Suppressor macrophage treated with lipopolysaccharide for 4 hours (primary cell): ENCODE measurements around the gene FOXI1.
A peak's percentile ranks its signal among the peaks of the same experiment; 100 is the strongest.

Experiments
- DNase-seq: peaks from one replicate; pipeline ENCODE4 v3.0.0-alpha.2; 2020

The FOXI1 gene

GRCh38 chr5:170132269-170132975 lies 26.7 kb downstream of the FOXI1 start:
- peak; percentile 10 for DNase-seq

GRCh38 chr5:170132976-170133448 lies 27.3 kb downstream of the FOXI1 start:
- DNase-seq, result no peak

GRCh38 chr5:170135796-170136490 lies 30.2 kb downstream of the FOXI1 start:
- no peak for DNase-seq

- no peak for DNase-seq
Observed at GRCh38 chr5:170136506-170136905, 30.8 kb downstream of the FOXI1 start.

GRCh38 chr5:170137694-170138214 lies 32.1 kb downstream of the FOXI1 start:
- no peak for DNase-seq

DNA sequence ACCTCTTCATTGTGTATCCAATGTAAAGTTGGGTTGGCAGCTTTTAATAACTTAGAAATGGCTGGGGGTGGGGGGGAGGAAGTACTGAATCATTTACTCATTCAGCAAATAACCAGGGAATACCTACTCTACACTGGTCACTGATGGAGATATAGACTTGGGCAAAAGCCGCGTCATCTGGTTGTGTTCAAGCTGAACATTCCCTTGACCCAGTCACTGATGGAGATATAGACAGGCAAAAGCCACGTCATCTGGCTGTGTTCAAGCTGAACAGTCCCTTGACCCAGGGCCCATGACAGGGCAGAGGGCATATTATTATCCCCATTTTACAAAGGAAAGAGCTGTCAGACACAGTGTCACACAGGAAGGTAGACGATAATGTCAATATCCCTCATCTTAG lies 32.6 kb downstream of the FOXI1 start:
- no peak for DNase-seq

DNA sequence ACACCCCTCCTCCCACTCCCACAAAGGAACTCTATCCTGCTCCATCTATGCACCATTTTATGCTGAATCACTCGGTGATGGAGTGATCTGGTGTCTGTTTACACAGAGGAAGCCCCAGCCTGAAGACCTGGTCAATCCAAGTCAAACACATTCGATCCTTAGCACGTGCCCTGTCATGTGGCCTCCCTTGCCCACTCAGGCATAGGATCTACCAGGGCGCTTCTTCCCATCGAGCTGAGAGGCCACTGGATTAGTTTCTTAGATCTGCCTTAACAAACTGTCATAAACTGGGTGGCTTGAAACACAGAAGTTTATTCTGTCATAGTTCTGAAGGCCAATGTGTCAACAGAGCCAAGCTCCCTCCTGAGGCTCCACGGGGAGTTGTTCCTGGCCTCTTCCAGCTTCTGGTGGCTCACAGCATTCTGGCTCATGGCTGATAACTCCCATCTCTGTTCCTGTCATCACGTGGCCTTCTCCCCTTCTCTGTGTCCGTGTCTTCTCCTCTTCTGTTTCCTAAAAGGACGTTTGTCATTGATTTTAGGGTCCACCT lies 34.2 kb downstream of the FOXI1 start:
- no peak for DNase-seq

- peak; percentile 62 for DNase-seq
Observed at GRCh38 chr5:170141196-170141595, 35.5 kb downstream of the FOXI1 start.

DNA sequence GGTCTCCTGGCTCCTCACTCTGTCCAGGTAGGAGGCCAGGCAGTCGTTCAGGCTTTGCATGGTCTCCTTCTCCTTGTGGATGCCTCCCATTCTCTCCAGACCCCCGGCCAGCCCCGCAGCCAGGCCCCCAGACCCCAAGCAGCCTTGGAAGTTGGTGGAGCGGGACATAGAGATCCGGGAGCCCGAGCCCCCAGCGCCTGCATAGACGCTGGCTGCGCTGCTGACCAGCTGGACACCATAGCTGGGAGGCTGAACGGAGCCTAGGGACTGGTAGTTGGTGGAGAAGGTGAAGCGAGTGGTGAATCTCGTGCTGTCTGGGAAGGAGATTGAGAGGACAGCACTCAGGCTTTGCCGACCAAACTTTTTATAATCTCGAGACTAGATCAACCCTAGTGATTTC lies 35.9 kb downstream of the FOXI1 start:
- no peak for DNase-seq

DNA sequence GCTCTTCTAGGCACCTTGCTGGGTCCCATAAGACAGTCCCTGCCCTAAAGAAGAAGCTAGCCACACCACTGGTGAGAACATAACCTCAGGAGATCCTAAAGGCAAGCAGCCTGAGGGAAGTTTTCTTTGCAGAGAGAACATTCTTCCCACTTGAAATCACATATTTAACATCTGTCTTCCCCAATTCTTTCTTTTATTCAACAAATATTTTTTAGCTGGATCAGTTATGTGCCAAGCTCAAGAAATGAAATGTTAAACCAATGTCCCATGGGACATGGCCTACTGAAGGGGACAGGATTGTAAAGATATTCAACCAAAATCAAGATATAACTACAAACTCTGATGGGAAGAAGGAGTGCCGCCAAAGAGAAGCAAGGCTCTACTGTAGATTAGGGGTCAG lies 36.5 kb downstream of the FOXI1 start:
- no peak for DNase-seq

DNA sequence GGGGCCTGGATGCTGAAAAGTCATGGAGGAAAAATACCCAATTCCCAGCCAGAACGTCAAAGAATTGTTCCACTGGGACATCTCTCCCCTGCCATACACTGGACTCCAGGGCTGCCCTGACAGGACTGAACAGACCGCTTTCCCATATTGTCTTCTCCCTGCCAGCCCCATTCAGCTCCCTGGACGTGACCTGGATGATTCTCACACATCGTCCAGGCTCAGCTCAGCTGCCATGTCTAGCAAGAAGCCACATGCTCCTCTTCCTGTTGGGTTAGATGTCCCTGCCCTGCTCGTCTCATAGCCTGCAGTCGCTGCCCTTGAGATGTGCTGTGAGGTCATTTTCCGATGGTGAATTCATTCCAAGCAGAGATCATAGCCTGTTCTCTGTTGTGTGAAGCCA lies 37.4 kb downstream of the FOXI1 start:
- no peak for DNase-seq

DNA sequence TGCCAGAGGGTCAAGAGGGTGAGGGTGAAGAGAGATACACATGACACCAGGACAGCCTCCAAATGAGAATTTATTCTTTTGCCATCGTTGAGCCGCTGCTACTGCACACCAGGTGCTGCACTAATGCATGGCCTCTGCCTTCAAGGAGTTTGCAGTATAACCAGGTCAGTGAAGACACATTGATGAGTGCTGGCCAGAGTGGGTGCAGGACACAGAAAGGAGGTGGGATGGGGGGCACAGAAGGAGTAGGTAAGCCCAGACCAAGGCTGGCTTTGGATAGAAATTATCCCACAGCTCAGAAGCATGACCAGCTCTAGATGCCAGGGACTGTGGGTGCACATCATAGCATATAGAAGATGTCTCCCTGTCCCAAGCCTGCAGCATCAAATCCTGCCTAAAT lies 38.0 kb downstream of the FOXI1 start:
- DNase-seq, result no peak

DNA sequence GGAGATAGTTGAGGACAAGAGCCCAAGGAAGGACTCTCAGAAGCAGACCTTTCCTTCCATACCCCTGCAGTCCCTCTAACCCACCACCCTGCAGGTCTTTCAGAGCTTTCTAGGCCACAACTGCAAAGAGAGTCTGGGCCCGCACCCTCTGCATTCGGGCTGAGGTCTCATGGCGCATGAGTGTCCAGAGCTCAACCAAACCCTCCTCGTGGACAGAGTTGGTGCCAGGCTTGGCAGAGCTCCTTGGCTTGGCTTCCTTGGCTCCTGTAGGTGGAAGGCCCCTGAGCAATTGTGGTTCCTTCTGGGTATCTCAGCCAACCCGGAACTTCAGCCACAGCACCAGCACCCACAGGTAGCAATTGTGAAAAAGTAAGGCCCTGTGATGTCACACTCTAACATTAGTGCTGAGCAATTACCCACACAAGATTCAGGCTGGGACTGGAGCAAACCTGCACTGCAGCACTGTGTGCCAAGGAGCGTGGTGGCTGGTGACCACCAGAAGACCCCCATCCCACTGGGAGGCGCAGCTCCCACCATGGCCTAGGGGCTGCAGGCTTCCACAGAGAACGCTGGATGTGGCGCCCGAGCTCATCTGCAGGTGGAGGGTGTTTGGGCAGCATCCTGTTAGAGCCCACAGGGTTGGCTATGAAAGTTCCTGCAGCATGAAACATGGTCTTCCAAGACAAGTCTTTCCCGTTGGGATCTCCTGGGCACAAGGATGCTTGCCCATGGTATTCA lies 38.8 kb downstream of the FOXI1 start:
- DNase-seq, result no peak

- DNase-seq, result peak; percentile 66
Observed at GRCh38 chr5:170145462-170145861, 39.8 kb downstream of the FOXI1 start.

GRCh38 chr5:170147051-170147752 lies 41.5 kb downstream of the FOXI1 start:
- no peak for DNase-seq

DNA sequence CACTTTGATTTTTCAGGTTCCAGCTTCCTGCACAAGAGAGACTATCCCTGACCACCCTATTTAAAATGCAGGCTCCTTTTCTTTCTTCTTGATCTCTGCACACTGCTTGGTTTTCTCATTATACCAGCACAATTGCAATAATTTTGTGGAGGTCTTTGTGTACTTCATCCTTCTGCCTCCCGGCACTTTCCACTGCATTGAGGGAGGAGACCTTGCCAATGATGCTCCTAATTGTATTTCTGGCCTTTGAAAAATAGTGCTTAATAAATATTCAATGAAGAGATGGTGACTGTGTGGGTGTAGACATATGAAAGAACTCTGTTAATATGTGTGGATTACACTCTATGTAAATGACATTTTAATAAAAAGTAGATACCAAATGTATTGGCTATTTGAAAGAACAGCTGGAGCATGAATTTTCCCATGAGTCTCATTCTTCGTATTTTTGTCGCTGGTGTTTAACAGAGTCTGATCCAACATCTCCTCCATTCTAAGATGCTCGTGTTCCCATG lies 42.1 kb downstream of the FOXI1 start:
- no peak for DNase-seq

DNA sequence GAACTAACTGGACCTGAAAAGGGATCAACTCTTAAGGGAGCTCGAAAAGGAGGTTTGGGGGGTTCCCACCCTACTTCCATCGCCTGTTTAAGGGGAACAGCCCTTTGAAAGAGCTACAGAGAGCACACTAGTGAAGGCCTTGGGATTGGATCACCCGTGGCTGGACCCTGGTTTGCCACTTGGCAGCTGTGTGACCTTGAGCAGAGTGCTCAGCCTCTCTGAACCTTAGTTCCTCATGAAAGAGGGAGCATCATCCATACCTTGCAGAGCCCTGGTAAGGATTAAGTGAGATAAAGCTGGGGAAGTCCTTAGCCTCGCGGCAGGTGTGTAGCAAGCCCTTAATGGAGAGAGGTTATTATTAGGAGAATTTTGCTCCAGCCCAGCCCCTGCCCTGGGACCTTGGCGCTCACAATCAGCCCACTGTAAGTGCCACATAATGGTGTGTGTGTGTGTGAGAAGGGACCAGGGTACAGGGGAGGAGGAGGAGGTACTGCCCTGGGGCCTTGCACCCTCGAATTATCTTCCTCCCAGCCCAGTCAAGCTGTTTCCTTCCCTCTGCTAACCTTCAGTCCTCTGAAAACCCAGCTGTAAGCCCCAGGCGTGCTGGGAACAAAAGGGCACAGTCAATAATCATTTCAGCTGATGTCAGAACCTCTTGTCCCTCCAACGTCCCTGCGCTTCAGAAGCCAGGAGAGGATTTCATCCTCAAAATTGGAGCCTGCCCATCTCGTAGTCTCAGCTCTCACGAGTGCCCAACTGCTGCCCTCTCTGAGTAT lies 42.9 kb downstream of the FOXI1 start:
- no peak for DNase-seq

DNA sequence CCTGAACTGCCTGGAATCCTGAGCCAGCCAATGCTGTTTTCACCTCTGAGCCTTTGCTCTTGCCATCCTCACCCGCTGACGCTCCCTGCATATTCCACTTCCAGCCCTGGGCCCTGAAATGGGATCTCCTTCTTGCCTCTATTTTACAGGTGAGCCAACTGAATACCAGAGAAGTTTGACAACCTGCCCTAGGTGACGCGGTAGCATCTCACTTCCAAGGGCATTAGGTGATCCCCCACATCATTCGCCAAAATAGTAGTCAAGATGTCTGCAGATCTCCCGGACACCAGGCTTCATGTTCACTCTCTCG lies 43.5 kb downstream of the FOXI1 start:
- DNase-seq, result no peak

DNA sequence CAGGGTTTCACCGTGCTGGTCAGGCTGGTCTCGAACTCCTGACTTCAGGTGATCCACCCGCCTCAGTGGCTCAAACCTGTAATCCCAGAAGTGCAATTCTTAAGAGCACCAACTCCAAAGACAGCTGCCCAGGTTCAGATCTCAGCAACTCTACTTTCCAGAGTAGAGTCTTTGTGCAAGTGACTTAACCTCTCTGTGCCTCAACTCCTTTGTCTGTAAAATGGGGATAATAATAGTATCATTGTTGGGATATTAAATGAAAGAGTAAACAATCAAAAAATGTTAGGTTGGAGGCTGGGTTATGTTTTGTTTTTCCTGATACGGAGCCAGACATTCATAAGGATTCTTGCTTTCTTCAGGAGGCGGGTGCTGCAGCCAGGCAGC lies 45.0 kb downstream of the FOXI1 start:
- DNase-seq, result no peak

DNA sequence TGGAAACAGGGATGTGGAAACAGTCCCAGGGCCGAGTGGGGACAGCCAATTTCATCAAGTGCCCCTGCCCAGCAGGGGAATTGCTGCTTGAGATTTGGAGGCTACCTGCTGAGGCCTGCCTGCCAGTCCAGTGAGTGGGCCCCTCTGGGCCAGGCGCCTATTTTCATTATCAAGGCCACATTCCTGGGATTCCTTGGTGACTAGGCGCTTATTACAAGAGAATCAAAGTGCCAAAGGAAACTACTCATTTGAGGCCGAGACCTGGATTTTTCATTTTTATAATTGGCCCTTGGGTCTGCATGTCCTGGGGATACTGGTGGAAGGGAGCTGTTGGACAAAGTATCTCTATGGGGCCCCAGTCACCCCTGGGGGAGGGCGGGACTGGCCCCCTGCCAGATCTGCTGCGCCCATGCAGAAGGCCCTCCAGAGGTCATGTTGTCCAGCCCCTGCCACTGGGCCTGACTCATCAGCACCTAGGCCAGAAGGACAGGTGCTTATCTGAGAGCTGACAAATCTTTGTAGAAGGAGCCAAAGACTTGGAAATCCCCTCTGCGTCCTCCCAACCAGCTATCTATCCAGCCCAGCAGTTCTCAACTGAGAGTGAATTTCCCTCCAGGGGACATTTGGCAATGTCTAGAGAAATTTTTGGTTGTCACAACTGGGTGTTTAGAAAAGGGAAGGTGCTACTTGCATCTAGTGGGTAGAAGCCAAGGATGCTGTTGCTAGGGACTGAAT lies 45.6 kb downstream of the FOXI1 start:
- DNase-seq, result no peak

DNA sequence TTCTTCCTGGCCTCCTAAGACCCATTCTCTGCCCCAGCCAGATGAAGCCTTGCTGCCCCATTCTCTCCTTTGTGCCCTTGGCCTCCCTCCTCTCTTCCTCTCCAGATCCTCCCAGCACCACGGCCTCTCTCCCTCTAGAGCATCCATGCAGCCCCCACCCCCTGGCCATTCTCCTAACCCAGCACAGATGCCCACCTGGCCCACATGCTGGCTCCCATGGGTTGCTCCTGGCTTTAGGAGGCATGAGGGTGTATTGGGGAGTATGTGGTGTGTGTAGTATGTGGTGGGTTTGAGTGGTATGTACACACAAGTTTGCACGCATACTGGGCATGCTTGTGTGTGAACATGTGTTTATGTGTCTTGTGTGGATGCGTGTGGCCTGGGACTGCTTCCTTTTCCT lies 47.1 kb downstream of the FOXI1 start:
- DNase-seq, result no peak
